GM11168 (cell line): ENCODE data around the gene ATP1A4.

Experiments
- in situ Hi-C: fragments of 300-500 bp; cut with MboI; formaldehyde crosslinking; loops from one replicate; pipeline ENCODE4 v1.12.0; 2022; ENCODE audit warnings: low sequenced_read_pairs; ENCODE audit not compliant: unreplicated experiment

ATP1A4 gene

DNA sequence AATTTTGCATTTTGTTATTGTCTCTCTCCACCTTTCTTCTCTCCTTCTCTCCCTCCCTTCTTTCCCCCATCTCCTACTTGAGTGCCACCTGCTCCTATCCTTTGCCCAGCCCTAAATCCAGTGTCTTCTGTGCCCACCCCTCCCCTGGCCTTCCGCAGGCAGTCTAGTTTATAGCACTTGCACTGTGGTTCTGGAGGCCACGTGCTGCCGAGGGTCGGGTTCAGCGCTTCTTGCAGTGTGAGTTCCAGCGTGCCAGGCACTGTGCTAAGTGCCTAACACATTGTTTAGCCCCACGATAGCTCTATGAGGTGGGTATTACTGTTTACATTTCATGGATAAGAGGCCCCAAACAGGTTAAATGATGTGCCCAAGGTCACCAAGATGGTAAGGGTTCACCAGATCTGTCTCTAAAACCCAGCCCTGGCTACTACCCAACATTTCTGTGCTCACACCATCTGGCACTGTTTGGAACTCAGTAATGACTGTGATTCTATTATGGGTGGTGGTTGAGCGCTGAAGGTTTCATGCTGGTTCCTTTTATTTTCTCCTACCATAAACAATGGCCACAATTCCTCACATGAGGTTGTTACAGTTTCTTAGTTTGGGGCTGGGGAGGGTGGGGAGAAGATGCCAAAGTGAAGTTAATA, 14.1 kb upstream of the ATP1A4 start:
- in situ Hi-C loops = no loop called here

DNA sequence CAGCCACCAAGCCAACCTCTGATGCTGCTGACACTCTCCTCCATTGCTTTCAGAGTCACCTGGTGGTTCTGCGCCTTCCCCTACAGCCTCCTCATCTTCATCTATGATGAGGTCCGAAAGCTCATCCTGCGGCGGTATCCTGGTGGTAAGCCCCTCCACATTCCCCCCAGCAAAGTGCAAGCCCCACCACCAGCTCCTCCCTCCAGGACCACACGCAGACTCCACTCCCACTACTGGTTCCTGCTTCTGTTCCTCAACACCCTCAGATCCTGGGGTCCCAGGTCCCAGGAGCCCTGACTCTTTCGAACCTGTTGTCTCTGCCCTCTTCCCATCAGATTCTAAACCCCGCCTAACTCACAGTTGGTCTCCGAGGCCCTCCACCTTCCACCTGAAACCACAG, 11.6 kb upstream of the ATP1A4 start:
- in situ Hi-C loops = no loop called here

DNA sequence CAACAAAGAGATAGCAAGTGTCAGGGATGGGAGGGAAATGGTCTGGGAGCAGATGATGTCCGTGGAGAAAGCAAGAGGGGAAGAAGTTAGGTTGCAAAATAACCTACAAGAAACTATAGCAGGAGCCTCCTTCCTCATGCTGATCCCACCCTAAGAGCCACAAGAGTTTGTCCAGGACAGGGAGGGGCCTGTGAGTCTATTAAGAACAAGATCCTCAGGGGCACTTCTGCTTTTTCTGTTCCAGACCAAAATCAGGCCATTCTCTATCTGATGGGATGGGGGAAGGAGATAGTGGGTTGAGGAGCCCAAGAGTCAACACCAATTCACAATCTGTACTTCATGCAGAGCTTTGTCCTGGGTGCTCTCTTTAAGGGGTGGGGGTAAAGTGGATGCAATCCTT, 7.7 kb upstream of the ATP1A4 start:
- in situ Hi-C loops = no loop called here

DNA sequence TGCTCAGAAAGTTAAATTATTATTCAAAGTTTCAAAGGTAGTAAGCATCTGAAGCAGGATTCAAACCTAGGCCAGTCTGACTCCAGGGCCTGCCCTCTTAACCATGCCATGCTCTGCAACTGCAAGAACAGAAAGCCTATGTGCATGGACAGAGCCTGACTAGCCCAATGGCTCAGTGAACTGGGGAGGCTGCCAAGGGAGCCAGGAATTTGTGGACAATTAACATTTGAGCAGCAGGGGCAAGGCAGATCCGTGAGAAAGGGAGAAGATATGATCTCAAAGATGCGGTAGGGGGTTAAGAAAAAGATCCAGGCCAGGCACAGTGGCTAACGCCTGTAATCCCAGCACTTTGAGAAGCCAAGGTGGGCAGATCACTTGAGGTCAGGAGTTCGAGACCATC, 6.5 kb upstream of the ATP1A4 start:
- in situ Hi-C loops = no loop called here

DNA sequence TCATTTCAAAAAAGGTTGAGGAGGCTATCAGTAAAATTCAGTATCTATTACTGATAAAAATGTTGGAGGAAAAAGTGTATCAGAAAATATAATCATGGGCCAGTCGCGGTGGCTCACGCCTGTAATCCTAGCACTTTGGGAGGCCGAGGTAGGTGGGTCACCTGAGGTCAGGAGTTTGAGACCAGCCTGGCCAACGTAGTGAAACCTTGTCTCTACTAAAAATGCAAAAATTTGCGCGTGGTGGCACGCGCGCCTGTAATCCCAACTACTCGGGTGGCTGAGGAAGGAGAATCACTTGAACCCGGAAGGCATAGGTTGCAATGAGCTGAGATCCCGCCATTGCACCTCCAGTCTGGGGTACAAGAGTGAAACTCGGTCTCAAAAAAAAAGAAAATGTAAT, 5.3 kb upstream of the ATP1A4 start:
- in situ Hi-C loops = no loop called here

DNA sequence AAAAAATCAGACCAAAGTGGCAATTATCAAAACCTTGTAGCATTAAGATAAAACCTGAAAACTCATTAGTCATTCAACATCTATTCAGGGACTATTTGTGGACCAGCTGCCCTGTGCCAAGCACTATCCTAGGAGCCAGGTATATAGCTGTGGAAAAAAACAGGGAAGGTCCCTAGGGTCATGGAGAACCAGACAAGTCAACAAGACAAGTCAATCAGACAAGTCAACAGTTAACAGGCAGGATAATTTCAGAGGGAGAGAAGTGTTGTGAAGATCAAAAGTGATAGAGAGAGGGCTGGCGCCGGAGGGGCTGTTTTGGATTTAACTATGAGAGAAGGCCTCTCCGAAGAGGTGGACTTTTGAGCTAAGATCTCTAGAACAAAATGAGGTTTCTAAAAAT, 3.3 kb upstream of the ATP1A4 start:
- in situ Hi-C loops = no loop called here

DNA sequence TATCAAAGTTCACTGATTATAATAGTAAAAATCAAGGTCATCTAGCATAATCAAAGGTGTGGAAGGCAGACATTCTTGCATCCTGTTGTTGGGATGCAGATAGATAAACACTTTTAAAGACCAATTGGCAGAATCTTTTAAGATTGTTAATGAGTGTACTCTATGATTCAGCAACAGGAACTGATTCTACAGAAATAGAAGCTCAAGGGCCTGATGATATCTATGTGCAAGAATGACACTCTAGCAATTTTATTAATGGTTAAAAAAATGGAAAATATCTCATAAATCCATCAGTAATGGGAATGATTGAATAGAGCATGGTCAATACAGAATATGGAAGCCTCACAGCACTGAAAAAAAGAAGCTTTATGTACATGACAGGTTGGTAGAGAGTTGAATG, 2.2 kb upstream of the ATP1A4 start:
- in situ Hi-C loops = no loop called here

DNA sequence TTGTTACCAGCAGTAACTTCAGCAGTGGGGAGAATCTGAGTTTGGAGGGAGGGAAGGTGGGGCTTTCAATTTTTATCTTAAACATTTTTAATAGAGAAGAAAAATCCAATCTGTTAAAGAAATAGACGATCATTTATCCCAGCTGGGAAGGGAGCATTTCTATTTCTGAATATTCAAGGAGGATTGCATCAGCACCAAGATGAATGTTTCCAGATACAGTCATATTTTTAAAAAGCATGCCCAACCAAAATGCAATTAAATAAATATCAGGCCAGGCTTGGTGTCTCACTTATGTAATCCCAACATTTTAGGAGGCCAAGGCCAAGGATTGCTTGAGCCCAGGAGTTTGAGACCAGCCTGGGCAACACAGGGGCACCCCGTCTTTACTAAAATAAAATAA, 1.7 kb upstream of the ATP1A4 start:
- in situ Hi-C loops = no loop called here

DNA sequence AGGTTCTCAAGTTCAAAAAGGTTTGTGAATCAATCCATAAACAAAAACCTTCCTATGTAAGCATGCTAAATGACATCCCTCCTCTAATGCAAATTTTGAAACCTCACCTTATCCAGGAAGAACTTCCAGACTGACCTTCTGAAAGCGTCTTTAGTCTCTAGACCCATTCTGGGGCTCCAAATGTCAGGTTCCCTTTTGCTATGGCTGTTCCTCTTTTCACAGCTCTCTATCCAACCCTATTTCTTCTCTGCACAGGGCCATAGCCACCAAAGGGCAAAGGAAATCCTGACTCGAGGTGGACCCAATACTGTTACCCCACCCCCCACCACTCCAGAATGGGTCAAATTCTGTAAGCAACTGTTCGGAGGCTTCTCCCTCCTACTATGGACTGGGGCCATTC, 3.4 kb downstream of the ATP1A4 start:
- in situ Hi-C loops = no loop called here

DNA sequence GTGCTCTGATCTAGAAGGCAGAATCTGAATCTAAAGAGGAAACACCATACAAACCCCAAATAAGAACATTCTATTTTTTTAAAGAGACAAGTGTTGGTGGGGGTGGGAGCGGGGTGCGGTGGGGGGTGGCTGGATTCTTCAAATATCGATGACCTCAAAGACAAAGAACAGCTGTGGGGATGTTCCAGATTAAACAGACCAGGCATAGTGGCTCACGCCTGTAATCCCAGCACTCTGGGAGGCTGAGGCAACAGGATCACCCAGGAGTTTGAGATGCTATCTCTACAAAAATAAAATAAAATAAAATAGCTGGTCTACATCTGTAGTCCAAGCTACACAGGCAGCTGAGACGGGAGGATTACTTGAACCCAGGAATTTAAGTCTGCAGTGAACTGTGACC, 5.0 kb downstream of the ATP1A4 start:
- in situ Hi-C loops = no loop called here

DNA sequence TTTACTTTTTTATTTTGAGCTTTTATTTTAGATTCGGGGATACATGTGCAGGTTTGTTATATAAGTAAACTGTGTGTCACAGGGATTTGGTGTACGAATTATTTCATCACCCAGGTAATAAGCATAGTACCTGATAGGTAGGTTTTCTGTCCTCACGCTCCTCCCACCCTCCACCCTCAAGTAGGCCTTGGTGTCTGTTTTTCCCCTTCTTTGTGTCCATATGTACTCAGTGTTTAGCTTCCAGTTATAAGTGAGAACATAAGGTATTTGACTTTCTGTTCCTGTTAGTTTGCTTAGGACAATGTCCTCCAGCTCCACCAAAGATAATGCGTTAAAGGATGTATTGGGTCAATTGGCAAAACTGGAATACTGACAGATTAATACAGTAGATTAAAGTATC, 5.8 kb downstream of the ATP1A4 start:
- in situ Hi-C loops = no loop called here

DNA sequence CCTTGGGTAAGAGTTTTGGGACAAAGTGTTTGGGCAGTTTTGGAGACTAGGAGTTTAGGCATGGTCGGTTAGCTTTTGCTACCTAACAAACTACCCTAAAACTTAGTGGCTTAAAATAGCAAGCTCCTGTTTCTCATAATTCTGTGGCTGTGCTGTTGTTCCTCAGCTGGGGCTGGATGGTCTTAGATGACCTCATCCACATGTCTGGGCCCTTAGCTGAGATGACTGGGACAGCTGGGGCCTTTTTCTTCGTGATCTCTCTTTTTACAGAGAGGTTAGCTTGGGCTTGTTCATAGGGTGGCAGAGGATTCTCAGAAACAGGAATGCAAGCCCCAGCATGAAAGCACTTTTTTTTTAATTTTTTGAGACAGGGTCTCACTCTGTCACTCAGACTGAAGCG, 6.6 kb downstream of the ATP1A4 start:
- in situ Hi-C loops = no loop called here

DNA sequence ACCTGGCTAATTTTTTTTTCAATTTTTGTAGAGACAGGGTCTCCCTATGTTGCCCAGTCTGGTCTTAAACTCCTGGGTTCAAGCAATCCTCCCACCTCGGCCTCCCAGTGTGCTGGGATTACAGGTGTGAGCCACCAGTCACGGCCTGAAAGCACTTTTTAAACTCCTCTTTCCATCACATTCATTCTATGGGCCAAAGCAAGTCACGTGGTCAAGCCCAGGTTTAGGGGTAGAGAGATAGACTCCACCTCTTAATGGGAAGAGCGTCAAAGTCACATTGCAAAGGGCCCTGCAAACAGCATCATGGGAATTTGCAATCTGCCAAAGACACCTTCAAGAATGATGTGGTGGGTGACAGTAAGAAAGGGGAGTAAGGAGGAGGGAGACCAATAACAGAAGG, 7.1 kb downstream of the ATP1A4 start:
- in situ Hi-C loops = no loop called here

DNA sequence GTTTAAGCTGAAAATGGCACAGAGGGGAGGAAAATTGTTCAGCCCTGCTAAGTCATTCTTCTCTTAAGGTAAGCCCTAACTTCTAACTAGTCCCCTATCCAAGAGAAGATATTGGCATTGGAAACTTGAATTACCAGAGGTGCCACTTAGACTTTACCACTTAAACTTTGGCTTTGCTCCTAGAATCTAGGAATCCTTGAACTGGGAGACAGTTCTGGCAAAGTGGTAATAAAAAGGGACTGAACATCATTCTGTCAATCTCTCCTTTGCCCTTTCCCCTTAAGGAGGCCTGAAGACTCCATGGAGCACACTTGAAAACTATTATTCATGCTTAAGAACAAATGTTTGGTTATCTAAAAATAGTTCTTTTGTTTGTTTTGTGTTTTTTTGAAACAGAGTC, 8.4 kb downstream of the ATP1A4 start:
- in situ Hi-C loops = no loop called here

DNA sequence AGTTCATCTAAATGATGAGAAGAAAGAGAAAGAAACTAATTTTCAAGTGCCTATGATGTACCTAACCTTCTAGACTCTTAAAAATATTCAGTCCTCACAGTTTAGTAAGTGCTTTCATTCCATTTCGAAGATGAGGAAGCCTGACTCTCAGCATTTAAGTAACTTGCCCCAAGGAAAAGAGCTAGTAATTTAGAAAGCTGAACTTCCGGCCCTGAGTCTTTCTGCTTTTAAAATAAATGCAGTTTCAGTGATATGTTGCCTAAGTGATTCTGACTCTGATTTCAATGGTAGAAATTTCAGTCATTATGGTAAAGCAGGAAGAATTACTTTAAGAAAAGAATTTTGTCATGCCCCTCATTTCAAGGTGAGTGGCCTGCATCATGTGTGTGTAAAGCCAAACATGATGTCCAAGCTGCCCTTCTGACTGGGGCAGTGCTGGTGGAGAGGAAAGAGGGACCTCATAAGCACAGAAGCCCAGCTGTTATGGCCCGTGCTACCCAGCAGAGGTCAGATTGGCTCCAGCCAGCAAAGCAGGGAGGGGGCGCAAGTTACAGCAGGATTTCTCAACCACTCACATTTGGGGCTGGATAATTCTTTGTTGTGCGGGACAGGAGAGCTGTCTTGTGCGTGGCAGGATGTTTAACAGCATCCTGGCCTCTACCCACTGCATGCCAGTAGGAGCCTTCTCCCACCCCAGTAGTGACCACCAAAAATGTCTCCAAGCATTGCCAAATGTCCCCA, 10.7 kb downstream of the ATP1A4 start:
- in situ Hi-C loops = no loop called here

DNA sequence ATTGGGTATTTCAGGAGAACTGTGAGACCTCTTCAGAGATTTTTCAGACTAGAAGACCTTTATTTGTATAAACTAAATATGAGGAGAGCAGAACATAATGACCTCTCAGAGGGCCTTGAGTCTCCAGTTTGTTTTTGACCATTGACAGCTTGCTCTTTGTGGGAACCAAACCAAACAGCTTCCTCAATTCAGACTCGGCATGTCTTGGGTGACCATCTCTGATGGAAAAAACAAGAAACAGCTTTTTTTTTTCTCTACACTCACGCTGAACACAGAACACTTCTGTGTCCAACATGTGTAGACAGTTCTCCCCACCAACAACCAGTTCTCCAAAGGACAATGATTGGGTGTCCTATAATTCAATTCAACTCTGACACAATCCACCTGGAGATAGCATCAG, 11.5 kb downstream of the ATP1A4 start:
- in situ Hi-C loops = no loop called here

DNA sequence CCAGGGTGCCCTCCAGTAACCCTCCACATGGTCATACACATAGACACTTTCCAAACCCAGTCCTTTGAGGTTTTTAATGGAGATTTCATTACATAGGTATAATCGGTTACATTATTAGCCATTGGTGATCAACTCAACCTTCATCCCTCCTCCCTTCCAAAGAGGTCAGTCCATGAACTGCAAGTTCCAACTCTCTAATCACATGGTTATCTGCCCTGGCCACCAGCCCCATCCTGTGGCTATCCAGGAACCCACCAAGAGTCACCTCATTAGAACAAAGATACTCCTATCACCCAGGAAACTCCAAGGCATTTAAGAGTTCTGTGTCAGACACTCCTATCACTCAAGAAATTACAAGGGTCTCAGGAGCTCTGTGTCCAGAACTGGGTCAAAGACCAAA, 12.2 kb downstream of the ATP1A4 start:
- in situ Hi-C loops = no loop called here

DNA sequence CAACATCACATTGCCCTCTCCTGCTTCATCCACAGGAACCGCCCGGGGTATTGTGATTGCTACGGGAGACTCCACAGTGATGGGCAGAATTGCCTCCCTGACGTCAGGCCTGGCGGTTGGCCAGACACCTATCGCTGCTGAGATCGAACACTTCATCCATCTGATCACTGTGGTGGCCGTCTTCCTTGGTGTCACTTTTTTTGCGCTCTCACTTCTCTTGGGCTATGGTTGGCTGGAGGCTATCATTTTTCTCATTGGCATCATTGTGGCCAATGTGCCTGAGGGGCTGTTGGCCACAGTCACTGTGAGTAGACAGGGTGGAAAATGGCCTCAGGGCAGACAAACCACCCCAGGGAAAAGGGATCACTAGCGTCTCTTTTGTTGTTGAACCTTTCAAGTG, 12.7 kb downstream of the ATP1A4 start:
- in situ Hi-C loops = no loop called here

DNA sequence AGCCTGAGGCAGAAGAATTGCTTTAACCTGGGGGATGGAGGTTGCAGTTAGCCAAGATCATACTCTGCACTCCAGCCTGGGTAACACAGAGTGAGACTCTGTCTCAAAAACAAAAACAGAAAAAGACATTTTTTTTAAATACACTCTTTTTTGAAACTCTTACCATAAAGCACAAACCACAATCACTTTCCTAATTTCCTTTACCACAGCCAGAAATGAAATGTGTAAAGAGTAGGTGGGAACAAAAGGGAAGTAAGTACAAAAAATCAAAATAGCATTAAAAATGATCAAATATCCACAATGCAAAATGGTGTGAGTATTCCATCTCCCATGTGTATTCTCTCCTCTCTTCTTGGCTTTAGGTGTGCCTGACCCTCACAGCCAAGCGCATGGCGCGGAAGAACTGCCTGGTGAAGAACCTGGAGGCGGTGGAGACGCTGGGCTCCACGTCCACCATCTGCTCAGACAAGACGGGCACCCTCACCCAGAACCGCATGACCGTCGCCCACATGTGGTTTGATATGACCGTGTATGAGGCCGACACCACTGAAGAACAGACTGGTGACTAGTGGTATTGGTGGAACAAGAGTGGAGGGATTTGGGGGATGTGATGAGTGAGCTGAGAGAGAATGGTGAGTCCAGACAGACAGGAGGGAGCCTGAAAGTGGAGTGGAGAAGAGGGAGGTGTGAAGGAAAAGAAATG, 14.9 kb downstream of the ATP1A4 start:
- in situ Hi-C loops = no loop called here

DNA sequence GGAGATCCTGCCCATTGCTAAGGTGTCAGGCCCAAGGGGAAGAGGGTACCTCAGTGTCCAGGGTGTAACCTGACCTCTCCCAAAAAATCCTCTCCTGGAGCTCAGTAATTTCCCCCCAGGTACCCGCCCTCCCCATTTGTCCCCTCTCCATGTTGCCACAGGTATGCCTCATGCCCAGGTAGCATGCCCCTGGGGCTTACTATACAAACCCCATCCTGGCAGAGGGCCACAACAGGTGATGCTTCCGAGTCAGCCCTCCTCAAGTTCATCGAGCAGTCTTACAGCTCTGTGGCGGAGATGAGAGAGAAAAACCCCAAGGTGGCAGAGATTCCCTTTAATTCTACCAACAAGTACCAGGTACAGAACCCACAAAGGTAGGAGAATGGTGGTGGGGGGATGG, 15.7 kb downstream of the ATP1A4 start:
- in situ Hi-C loops = no loop called here

DNA sequence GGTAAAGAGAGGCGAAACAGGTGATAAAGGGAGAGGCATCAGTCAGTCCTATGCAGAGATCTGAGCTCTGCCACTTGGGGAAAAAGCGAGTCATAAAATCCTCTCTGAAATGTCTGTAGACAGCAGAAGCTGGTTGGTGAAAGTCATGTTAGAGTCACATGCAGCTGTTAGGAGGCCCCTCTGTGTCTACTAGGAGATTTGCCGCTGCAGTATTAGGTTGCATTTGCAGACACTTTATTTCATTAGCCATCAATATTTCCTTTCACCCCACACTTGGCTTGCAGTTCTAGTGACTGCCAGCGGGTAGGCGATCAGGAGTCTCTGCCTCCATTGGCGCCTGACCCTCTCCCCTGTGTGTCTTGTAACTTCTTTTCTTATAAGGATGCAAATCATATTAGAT, 16.2 kb downstream of the ATP1A4 start:
- in situ Hi-C loops = no loop called here

DNA sequence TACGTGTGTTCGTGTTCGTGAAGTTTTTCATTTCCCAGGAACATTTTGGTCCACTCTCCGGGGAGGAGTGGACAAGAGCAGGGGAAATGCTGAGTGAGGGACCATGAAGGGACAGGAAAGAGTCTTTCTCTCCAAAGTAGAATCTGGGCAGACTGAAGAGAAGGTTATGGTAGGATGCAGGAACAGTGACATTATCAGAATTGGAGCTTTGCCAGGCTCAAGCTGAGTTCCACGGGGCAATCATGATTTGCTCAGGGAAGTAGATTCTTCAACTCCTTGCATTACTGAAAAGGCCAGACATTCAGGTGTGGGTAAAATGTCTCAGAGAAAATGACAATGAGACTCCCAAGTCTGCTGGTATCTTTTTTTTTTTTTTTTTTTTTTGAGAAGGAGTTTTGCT, 16.6 kb downstream of the ATP1A4 start:
- in situ Hi-C loops = no loop called here
